ENCODE data around the gene CCDC117.
A peak's percentile ranks its signal among the peaks of the same experiment; 100 is the strongest.
"Not testable (repeated sequence)": the region's sequence is repeated elsewhere in the genome, so short reads cannot be mapped to it uniquely, and the experiment has no call there.

CCDC117 gene

DNA sequence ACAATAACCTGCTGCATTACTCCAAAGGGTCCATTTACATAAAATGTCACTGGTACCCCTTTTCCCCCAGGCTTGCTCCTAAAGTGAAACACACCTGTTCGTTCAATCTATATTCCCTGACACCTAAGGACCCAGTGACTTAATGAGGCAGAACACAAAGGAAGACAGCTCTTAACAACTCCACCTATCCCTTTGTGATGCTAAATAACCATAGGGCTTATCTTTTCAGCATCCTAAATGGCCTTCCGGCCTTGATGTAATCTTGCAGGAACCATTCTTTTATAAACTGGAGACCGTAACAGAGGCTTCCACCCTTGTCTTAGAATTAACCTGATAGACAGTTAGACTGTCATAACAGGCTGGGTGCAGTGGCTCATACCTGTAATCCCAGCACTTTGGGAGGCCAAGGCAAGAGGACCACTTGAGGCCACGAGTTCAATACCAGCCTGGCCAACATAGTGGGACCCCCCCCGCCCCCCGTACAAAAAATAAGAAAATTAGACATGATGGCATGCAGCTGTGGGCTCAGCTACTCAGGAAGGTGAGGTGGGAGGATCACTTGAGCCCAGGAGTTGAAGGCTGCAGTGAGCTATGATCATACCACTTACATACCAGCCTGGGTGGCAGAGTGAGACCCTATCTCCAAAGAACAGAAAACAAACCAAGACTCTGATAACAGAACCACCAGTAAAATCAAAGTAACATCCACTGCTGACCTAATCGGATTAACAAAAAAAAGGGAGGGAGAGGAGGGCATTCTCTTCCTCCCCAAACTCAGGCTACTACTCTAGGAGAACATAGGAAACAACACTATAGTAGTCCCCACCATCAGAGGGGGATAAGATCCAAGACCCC, 36.0 kb upstream of the CCDC117 start:
- peaks cover 22% of the 10 kb centered on the region for H3K36me3 ChIP-seq
- no peak for DNase-seq
- no peaks in the 10 kb centered on the region for H3K27me3 ChIP-seq (ENCODE audit: insufficient read depth, low read depth, severe bottlenecking)
- H3K9me3 ChIP-seq (ENCODE audit: severe bottlenecking), result no peaks in the 10 kb centered on the region
- TF ChIP-seq, protein P1, sequence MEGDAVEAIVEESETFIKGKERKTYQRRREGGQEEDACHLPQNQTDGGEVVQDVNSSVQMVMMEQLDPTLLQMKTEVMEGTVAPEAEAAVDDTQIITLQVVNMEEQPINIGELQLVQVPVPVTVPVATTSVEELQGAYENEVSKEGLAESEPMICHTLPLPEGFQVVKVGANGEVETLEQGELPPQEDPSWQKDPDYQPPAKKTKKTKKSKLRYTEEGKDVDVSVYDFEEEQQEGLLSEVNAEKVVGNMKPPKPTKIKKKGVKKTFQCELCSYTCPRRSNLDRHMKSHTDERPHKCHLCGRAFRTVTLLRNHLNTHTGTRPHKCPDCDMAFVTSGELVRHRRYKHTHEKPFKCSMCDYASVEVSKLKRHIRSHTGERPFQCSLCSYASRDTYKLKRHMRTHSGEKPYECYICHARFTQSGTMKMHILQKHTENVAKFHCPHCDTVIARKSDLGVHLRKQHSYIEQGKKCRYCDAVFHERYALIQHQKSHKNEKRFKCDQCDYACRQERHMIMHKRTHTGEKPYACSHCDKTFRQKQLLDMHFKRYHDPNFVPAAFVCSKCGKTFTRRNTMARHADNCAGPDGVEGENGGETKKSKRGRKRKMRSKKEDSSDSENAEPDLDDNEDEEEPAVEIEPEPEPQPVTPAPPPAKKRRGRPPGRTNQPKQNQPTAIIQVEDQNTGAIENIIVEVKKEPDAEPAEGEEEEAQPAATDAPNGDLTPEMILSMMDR (IDR thresholded peaks at IDR 0.05; ENCODE audit: low read depth, low read length), result no peak
- H3K4me3 ChIP-seq (ENCODE audit: low read depth, low read length), result no peak overlapping the region
- H3K27ac ChIP-seq, result no peak overlapping the region

DNA sequence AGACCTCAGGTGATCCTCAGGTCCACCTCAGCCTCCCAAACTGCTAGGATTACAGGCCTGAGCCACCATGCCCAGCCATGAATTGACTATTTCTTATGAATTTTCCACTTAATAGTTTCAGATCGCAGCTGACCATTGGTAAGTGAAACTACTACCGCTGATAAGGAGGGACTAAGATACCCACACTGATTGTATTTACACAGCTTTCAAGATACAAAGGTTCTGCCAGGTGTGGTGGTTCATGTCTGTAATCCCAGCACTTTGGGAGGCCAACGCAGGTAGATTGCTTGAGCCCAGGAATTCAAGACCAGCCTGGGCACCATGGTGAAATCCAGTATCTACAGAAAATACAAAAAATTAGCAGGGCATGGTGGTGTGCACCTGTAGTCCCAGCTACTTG, 34.8 kb upstream of the CCDC117 start:
- TF ChIP-seq, protein P1 (IDR thresholded peaks at IDR 0.05; ENCODE audit: low read depth, low read length), result no peak
- Histone ChIP-seq H3K27ac (no peak overlapping the region), H3K4me3 (ENCODE audit: low read depth, low read length) (no peak overlapping the region), H3K27me3 (ENCODE audit: insufficient read depth, low read depth, severe bottlenecking) (no peaks in the 10 kb centered on the region), H3K9me3 (ENCODE audit: severe bottlenecking) (no peaks in the 10 kb centered on the region), H3K36me3 (peaks cover 18% of the 10 kb centered on the region)
- no peak for DNase-seq

DNA sequence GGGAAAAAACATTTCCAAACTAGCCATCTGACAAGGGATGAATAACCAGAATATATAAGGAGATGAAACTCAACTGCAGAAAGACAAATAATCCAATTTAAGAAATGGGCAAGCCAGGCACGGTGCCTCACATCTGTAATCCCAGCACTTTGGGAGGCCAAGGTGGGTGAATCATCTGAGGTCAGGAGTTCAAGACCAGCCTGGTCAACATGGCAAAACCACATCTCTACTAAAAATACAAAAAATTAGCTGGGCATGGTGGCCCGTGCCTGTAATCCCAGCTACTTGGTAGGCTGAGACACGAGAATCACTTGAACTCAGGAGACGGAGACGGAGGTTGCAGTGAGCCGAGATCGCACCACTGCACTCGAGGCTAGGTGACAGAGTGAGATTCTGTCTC, 33.6 kb upstream of the CCDC117 start:
- DNase-seq; H3K27me3 ChIP-seq (ENCODE audit: insufficient read depth, low read depth, severe bottlenecking): not testable (repeated sequence)

DNA sequence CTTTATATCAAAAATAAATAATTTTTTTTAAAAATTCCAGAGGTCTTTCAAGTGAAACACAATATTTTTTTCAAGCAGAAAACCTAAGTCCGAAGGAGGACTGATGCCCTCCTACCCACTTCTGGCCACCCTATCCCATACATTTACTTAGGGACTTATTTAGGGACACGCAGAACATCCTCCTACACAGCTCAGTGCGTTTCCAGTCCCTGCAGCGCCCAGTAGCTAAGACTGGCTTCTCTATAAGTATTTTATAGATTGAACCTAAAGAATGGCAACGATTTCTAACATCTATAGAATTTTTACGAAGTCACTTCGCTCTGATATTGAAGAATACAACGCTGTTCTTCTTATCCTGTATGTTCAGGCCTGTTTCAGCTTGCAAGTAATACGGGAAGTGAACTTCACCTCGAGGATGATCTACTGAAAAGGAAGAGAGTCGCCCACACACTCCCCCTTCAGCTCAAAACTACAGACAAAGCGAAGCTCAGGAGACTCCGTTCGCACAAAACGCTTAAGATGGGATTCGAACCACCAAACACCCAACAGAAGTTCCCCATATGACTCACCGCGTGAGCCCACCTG, 31.2 kb upstream of the CCDC117 start:
- Histone ChIP-seq H3K27me3 (ENCODE audit: insufficient read depth, low read depth, severe bottlenecking) (no peaks in the 10 kb centered on the region), H3K9me3 (ENCODE audit: severe bottlenecking) (no peaks in the 10 kb centered on the region), H3K27ac (peak overlapping the region; percentile 80), H3K36me3 (peaks cover 32% of the 10 kb centered on the region), H3K4me3 (ENCODE audit: low read depth, low read length) (peak overlapping the region; percentile 97)
- DNase-seq, result peak; percentile 9
- TF ChIP-seq, protein P1 (IDR thresholded peaks at IDR 0.05; ENCODE audit: low read depth, low read length), result no peak

More for the DNA sequence above, 33.6 kb upstream of the CCDC117 start:
- H3K4me3 ChIP-seq (ENCODE audit: low read depth, low read length); H3K27ac ChIP-seq; H3K9me3 ChIP-seq (ENCODE audit: severe bottlenecking): not testable (repeated sequence)
- peaks cover 12% of the 10 kb centered on the region for H3K36me3 ChIP-seq

DNA sequence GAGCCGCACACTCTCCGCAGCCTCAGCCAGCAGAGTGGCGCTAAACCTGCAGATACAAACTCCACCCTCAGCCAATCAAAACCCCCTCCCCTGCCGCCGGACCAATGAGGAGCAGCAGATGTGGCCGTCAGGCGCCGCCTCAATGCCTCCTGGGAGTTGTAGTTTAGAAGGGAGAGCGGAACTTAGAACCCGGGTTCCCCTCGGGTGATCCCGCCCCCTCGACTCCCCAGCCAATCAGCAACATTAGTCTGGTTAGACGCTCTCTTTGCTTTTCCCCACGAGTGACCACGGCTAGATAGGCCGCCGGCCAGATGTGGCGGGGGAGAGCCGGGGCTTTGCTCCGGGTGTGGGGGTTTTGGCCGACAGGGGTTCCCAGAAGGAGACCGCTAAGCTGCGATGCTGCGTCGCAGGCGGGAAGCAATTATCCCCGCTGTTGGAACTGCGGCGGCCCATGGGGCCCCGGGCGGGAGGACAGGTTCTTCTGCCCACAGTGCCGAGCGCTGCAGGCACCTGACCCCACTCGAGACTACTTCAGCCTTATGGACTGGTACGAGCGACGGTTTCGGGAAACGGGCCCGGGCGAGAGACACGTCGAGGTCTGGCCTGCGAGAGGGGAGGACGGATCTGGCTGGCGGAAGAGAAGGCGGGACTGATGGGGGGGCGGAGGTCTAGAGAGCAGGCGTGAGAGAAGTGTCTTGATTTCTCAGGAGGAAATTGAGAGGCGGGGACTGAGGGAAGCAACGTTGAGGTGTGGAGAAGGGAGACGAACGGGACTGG, 30.5 kb upstream of the CCDC117 start, which contains the start of the genes CHEK2 and HSCB:
CHEK2 (minus strand) TSS at position 36 of the 777 bp plus-strand sequence. CDS start 7,099 bp downstream, outside the sequence.
HSCB (plus strand) TSS at position 255 of the 777 bp plus-strand sequence; CDS start at position 312, 57 bp downstream.
- Histone ChIP-seq H3K36me3 (peaks cover 32% of the 10 kb centered on the region), H3K27me3 (ENCODE audit: insufficient read depth, low read depth, severe bottlenecking) (no peaks in the 10 kb centered on the region), H3K4me3 (ENCODE audit: low read depth, low read length) (peak within 1 kb of the TSS; percentile 97), H3K9me3 (ENCODE audit: severe bottlenecking) (no peaks in the 10 kb centered on the region), H3K27ac (peak within 1 kb of the TSS; percentile 90)
- DNase-seq, result peak; percentile 99
- TF ChIP-seq, protein P1 (IDR thresholded peaks at IDR 0.05; ENCODE audit: low read depth, low read length), result no peak

DNA sequence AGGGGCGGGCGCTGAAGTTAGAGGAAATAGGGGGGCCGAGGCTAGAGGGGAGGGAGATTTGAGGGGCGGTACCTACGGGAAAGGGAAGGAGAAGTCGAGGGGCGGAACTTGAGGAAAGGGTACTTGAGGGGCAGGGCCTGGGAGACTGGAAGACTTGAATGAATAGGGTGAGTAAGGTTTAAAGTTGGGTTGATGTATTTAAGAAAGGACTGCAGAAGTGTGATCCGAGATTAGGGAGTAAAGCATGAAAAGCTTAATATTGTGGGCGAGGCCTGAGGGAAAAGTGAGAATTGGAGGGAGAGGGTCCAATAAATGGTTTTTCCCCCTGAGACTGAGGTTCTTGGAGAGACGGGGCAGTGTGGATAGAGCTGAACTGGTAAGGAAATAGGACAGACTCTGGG, 29.9 kb upstream of the CCDC117 start:
- TF ChIP-seq, protein P1 (IDR thresholded peaks at IDR 0.05; ENCODE audit: low read depth, low read length), result no peak
- peaks cover 36% of the 10 kb centered on the region for H3K36me3 ChIP-seq
- H3K9me3 ChIP-seq (ENCODE audit: severe bottlenecking), result no peaks in the 10 kb centered on the region
- H3K27me3 ChIP-seq (ENCODE audit: insufficient read depth, low read depth, severe bottlenecking), result no peaks in the 10 kb centered on the region
- peak overlapping the region; percentile 90 for H3K27ac ChIP-seq
- peak overlapping the region; percentile 97 for H3K4me3 ChIP-seq (ENCODE audit: low read depth, low read length)
- no peak for DNase-seq

Data from WERI-Rb-1 (cell line).